Measurements from ENCODE around the gene CERS6.

- TF ChIP-seq CTCF (IDR thresholded peaks at IDR 0.05) (no peak), POLR2A (IDR thresholded peaks at IDR 0.05) (no peak)
These were observed 186.8 kb downstream of the CERS6 start for GRCh38 chr2:168642873-168643272.
